OCI-LY7 (cell line): ENCODE measurements around the gene CEACAM18. TPM values are rescaled to one million over a fixed set of nuclear protein-coding genes. Genes with fewer than 3 reads are reported as not detected.
"Not testable (repeated sequence)": the region's sequence is repeated elsewhere in the genome, so short reads cannot be mapped to it uniquely, and the experiment has no call there.

Experiments
- BruUV-seq: library from RNA; stranded (reverse); fragments of 400-500 nt; replicated peaks from 2 replicates; lab custom pipeline; 2021; lab: Mats Ljungman, UMichigan
- CTCF ChIA-PET: fragments of 300-600 bp; sonication (Branson Sonifier 250); formaldehyde crosslinking; loops from one replicate; lab custom pipeline; 2022; ENCODE audit warnings: antibody characterized with exemption; ENCODE audit not compliant: unreplicated experiment; lab: Charles Lee
- POLR2A ChIA-PET: fragments of 300-600 bp; sonication (Branson Sonifier 250); formaldehyde crosslinking; loops from one replicate; lab custom pipeline; 2022; ENCODE audit warnings: antibody characterized with exemption; lab: Charles Lee
- DNase-seq: peaks from one replicate; pipeline ENCODE4 v3.0.0-alpha.2; 2015; ENCODE audit warnings: low spot score
- H2AFZ ChIP-seq: fragments of 200-600 bp; sonication (generic), shearing (Covaris generic); 2 replicates; pipeline ENCODE4 v1.6.1; 2014; ENCODE audit warnings: mild to moderate bottlenecking, antibody characterized with exemption, low read length, moderate library complexity
- H3K27ac ChIP-seq: fragments of 200-600 bp; sonication (generic); 2 replicates; pipeline ENCODE4 v1.5.1; 2014; ENCODE audit warnings: mixed run types, low read depth, mild to moderate bottlenecking, moderate library complexity, low read length, inconsistent platforms; ENCODE audit not compliant: poor library complexity, severe bottlenecking
- H3K36me3 ChIP-seq: fragments of 200-600 bp; sonication (generic); 2 replicates; pipeline ENCODE4 v1.6.1; 2014; ENCODE audit warnings: mild to moderate bottlenecking, antibody characterized with exemption, low read length, moderate library complexity, mixed read lengths; ENCODE audit not compliant: insufficient read depth
- H3K4me1 ChIP-seq: fragments of 200-600 bp; sonication (generic); 2 replicates; pipeline ENCODE4 v1.5.1; 2014; ENCODE audit warnings: mild to moderate bottlenecking, low read length; ENCODE audit not compliant: insufficient read depth, poor library complexity, severe bottlenecking
- H3K4me2 ChIP-seq: fragments of 200-600 bp; sonication (generic); 2 replicates; pipeline ENCODE4 v1.6.1; 2014; ENCODE audit warnings: mild to moderate bottlenecking, low read length
- H3K4me3 ChIP-seq: fragments of 200-600 bp; sonication (generic); 2 replicates; pipeline ENCODE4 v1.5.1; 2014; ENCODE audit warnings: mild to moderate bottlenecking, low read depth, low read length; ENCODE audit not compliant: poor library complexity, severe bottlenecking
- H3K79me2 ChIP-seq: fragments of 200-600 bp; sonication (generic); 2 replicates; pipeline ENCODE4 v1.6.1; 2016; ENCODE audit warnings: low read depth, mild to moderate bottlenecking, low read length, moderate library complexity, mixed read lengths; ENCODE audit not compliant: insufficient read depth
- H3K9me2 ChIP-seq: fragments of 200-600 bp; sonication (generic); 2 replicates; pipeline ENCODE4 v1.6.1; 2016; ENCODE audit warnings: mild to moderate bottlenecking, low read length, mixed read lengths; ENCODE audit not compliant: insufficient read depth
- H3K9me3 ChIP-seq: fragments of 200-600 bp; sonication (generic); 2 replicates; pipeline ENCODE4 v1.6.1; 2014; ENCODE audit warnings: mild to moderate bottlenecking, mixed run types, low read length, mixed read lengths
- H4K20me1 ChIP-seq: fragments of 200-600 bp; sonication (generic); 2 replicates; pipeline ENCODE4 v1.6.1; 2014; ENCODE audit warnings: mild to moderate bottlenecking, antibody characterized with exemption, low read length, moderate library complexity, mixed read lengths; ENCODE audit not compliant: insufficient read depth
- EZH2phosphoT487 ChIP-seq: fragments of 200-600 bp; sonication (generic); IDR thresholded peaks from 2 replicates; pipeline ENCODE4 v1.6.1; 2018; ENCODE audit warnings: low read depth, borderline replicate concordance, mild to moderate bottlenecking, mixed run types, antibody characterized with exemption, low read length, moderate library complexity, mixed read lengths
- intact Hi-C: fragments of 100-400 bp; cut with micrococcal nuclease; formaldehyde crosslinking; loops from one replicate; pipeline ENCODE4 v1.10.0; 2022; ENCODE audit not compliant: unreplicated experiment
- total RNA-seq, 2 experiments: library from RNA; depleted of rRNA in 1 of 2; stranded (reverse); fragments of >200 nt in 1 of 2; shearing (Covaris generic) in 1 of 2; gene quantifications; 2 replicates each; pipeline ENCODE4 v1.2.3, GENCODE V29; 2014 to 2022
- TF ChIP-seq, protein P1 (sequence below): fragments of 200-600 bp; sonication (generic); conservative IDR thresholded peaks from 2 replicates; pipeline ENCODE4 v1.5.1; 2014; ENCODE audit warnings: mild to moderate bottlenecking, antibody characterized with exemption, low read length, moderate library complexity, mixed read lengths

The CEACAM18 gene
- total RNA-seq, 2 experiments from 2014 or later: not detected

DNA sequence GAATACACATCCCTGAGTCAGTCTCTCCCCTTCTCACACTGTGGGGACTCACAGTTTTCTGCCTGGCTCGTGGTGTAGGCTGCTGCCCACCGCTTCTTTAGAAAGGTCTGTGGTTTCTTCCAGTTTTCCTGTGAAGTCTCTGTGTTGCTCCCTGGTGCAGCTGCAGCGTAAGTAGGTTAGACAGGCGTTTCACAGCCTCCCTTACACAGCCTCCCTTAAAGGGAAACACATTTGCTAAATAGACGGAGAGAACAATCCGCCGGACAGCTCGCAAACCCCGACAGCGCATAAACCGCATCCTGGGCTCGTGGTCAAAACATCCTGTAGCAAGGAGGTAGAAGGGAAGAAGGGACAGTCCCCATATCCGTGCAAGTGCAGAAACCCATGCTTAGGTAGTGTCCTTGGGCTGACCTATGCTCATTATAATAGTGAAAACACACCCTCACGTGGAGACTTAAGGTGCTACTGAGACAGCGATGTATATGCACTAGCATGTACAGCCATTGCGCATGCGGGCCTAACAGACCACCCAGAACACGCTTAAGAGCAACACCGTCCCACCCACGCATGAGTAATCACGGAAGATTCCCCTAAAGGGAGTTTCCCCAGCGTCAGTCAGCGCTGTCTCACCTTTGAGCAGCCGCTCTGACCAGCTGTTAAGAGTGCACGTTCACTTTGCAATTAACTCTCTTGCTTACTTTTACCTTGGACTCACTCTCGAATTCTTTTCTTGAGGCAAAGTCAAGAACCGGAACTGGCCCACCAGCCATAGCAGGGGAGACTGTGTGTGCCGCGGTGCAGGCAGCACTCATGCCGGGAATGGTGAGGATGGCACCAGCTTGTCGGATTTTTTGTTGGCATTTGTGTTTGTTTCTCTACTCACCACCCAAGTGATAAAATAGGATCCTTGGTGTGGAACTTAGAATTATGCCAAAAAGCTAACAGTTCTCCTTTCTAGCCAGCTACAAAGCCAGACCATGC, 36.6 kb upstream of the CEACAM18 start:
- H3K9me2 ChIP-seq: no peaks in the 10 kb centered on the region
- H3K4me2 ChIP-seq: peak overlapping the region; percentile 85
- peaks cover 18% of the 10 kb centered on the region for H3K4me1 ChIP-seq
- POLR2A ChIA-PET: no interaction called here
- H4K20me1 ChIP-seq: no peaks in the 10 kb centered on the region
- intact Hi-C loops: no loop called here
- H3K36me3 ChIP-seq: no peaks in the 10 kb centered on the region
- TF ChIP-seq, protein P1, sequence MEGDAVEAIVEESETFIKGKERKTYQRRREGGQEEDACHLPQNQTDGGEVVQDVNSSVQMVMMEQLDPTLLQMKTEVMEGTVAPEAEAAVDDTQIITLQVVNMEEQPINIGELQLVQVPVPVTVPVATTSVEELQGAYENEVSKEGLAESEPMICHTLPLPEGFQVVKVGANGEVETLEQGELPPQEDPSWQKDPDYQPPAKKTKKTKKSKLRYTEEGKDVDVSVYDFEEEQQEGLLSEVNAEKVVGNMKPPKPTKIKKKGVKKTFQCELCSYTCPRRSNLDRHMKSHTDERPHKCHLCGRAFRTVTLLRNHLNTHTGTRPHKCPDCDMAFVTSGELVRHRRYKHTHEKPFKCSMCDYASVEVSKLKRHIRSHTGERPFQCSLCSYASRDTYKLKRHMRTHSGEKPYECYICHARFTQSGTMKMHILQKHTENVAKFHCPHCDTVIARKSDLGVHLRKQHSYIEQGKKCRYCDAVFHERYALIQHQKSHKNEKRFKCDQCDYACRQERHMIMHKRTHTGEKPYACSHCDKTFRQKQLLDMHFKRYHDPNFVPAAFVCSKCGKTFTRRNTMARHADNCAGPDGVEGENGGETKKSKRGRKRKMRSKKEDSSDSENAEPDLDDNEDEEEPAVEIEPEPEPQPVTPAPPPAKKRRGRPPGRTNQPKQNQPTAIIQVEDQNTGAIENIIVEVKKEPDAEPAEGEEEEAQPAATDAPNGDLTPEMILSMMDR: 0 out of 2 replicates have a peak, but pooled peaks have one; percentile 9
- no peak for TF ChIP-seq EZH2phosphoT487
- peak overlapping the region; percentile 51 for H2AFZ ChIP-seq
- H3K4me3 ChIP-seq: peak overlapping the region; percentile 54
- CTCF ChIA-PET: interaction anchor here (1.3 kb wide), 1 partner anchor 215 kb away, joined by 4 read pairs; no protein-coding TSS in a partner anchor
- peak; percentile 69 for DNase-seq
- no peak overlapping the region for H3K27ac ChIP-seq
- no TSS peak for BruUV-seq
- H3K79me2 ChIP-seq: no peaks in the 10 kb centered on the region
- H3K9me3 ChIP-seq: no peaks in the 10 kb centered on the region

DNA sequence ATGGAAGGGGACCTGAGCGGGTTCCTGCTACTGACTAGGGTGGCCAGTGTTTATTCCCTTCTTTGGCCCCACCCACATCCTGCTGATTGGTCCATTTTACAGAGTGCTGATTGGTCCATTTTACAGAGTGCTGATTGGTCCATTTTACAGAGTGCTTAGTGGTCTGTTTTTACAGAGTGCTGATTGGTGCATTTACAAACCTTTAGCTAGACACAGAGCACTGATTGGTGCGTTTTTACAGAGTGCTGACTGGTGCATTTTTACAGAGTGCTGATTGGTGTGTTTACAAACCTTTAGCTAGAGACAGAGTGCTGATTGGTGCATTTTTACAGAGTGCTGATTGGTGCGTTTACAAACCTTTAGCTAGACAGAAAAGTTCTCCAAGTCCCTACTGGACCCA, 30.8 kb upstream of the CEACAM18 start:
- CTCF ChIA-PET, DNase-seq, H2AFZ ChIP-seq, H3K9me2 ChIP-seq, H3K4me2 ChIP-seq, BruUV-seq, intact Hi-C loops, H3K79me2 ChIP-seq, POLR2A ChIA-PET, H3K36me3 ChIP-seq, H4K20me1 ChIP-seq, H3K4me1 ChIP-seq, H3K27ac ChIP-seq, H3K9me3 ChIP-seq, H3K4me3 ChIP-seq: not testable (repeated sequence)

DNA sequence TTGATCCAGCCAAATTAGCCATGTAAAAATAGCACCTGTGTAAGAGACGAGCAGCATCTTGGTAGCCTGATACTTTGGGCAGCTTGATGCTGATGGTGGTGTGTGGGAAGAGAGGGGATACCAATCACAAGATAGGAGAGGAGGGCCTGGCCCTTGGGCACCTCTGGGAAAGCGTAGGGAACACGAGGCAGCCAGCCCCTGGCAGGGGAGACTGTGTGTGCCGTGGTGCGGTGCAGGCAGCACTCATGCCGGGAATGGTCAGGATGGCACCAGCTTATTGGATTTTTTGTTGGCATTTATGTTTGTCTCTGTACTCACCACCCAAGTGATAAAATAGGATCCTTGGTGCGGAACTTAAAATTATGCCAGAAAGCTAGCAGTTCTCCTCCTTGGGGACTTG, 30.3 kb upstream of the CEACAM18 start:
- no peaks in the 10 kb centered on the region for H3K4me1 ChIP-seq
- no peak for DNase-seq
- no peak overlapping the region for H3K4me2 ChIP-seq
- no peak overlapping the region for H3K27ac ChIP-seq
- intact Hi-C loops: no loop called here
- no peaks in the 10 kb centered on the region for H3K9me2 ChIP-seq
- POLR2A ChIA-PET: no interaction called here
- no peaks in the 10 kb centered on the region for H4K20me1 ChIP-seq
- H3K9me3 ChIP-seq: 0 out of 2 replicates have a peak, but pooled peaks cover 4% of the 10 kb centered on the region
- no TSS peak for BruUV-seq
- H3K4me3 ChIP-seq: no peak overlapping the region
- H3K79me2 ChIP-seq: no peaks in the 10 kb centered on the region
- CTCF ChIA-PET: no interaction called here
- H2AFZ ChIP-seq: no peak overlapping the region
- no peaks in the 10 kb centered on the region for H3K36me3 ChIP-seq
- TF ChIP-seq, protein P1: no peak
- TF ChIP-seq EZH2phosphoT487: no peak
